ENCODE data around the gene NFATC4.

Gene NFATC4

GRCh38 chr14:24401810-24402702 lies 34.1 kb downstream of the NFATC4 start:
- TF ChIP-seq POLR2AphosphoS5 (IDR thresholded peaks at IDR 0.05; ENCODE audit: borderline replicate concordance, low read depth, low read length) (no peak), EZH2 (IDR thresholded peaks at IDR 0.05) (no peak), FOXP2 (optimal IDR thresholded peaks at IDR 0.05; ENCODE audit: control extremely low read depth, extremely low read length, insufficient read depth) (no peak)
- H3K9me3 ChIP-seq (ENCODE audit: low read depth, low read length), result no peaks in the 10 kb centered on the region
- peak overlapping the region; percentile 32; the same call in 1 of the 2 replicates for H3K27ac ChIP-seq
- H3K36me3 ChIP-seq (ENCODE audit: insufficient read depth, low read length), result peaks cover 4% of the 10 kb centered on the region
- no peak for DNase-seq (ENCODE audit: low read depth, low spot score)
- peak overlapping the region; percentile 16; the same call in 1 of the 2 replicates for H3K4me3 ChIP-seq
- H3K9ac ChIP-seq (ENCODE audit: insufficient read length), result no peak overlapping the region

- Histone ChIP-seq H3K4me3 (no peak overlapping the region), H3K9me3 (ENCODE audit: low read depth, low read length) (no peaks in the 10 kb centered on the region), H3K36me3 (ENCODE audit: insufficient read depth, low read length) (peaks cover 10% of the 10 kb centered on the region), H3K27ac (no peak overlapping the region; the same call in 1 of the 2 replicates), H3K9ac (ENCODE audit: insufficient read length) (no peak overlapping the region)
- DNase-seq (ENCODE audit: low read depth, low spot score), result no peak
- TF ChIP-seq FOXP2 (optimal IDR thresholded peaks at IDR 0.05; ENCODE audit: control extremely low read depth, extremely low read length, insufficient read depth), result no peak
- no peak for TF ChIP-seq POLR2AphosphoS5 (IDR thresholded peaks at IDR 0.05; ENCODE audit: borderline replicate concordance, low read depth, low read length)
- no peak for TF ChIP-seq EZH2 (IDR thresholded peaks at IDR 0.05)
Observed at GRCh38 chr14:24403294-24403998, 35.5 kb downstream of the NFATC4 start.

DNA sequence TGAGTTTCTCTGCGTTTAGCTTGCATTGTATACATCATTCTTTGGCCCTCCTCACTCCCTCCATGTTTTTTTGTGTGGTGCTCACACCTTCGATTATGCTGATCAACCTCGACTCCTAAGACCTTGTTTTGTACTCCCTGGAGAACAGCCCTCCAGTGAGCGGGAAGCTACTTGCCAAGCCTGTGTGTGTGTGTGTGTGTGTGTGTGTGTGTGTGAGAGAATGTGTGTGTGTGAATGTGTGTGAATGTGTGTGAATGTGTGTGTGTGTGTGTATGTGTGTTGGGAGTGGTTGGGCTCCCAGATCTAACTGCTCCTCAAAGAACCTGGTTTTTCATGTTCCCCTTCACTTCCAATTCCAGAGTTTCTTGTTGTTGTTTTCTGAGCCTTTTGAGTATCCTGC lies 36.8 kb downstream of the NFATC4 start:
- TF ChIP-seq POLR2AphosphoS5 (IDR thresholded peaks at IDR 0.05; ENCODE audit: borderline replicate concordance, low read depth, low read length) (no peak), FOXP2 (optimal IDR thresholded peaks at IDR 0.05; ENCODE audit: control extremely low read depth, extremely low read length, insufficient read depth) (no peak), EZH2 (IDR thresholded peaks at IDR 0.05) (no peak)
- no peak overlapping the region for H3K27ac ChIP-seq
- H3K4me3 ChIP-seq, result no peak overlapping the region
- no peaks in the 10 kb centered on the region for H3K9me3 ChIP-seq (ENCODE audit: low read depth, low read length)
- no peak for DNase-seq (ENCODE audit: low read depth, low spot score)
- H3K9ac ChIP-seq (ENCODE audit: insufficient read length), result no peak overlapping the region
- H3K36me3 ChIP-seq (ENCODE audit: insufficient read depth, low read length), result peaks cover 16% of the 10 kb centered on the region

DNA sequence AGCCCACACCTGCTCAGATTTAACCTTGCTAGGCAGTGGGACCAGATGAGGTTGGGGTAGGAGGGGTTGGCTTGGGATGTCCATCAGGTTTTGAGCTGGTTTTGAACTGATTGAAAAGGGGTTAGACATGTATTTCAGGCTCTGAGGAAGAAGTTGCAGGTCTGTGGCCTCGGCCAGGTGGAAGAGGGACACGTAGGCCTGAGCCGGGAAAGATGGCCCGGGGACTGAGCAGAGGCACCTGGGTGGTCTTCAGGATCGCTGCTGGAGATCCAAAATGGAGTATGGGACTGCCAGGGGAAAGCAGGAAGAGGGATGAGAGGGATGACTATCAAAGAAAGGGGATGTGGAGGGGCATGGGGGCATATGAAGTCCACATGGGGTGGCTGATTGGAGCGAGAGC lies 38.4 kb downstream of the NFATC4 start:
- Histone ChIP-seq H3K9me3 (ENCODE audit: low read depth, low read length) (no peaks in the 10 kb centered on the region), H3K27ac (no peak overlapping the region), H3K4me3 (no peak overlapping the region), H3K36me3 (ENCODE audit: insufficient read depth, low read length) (peaks cover 16% of the 10 kb centered on the region), H3K9ac (ENCODE audit: insufficient read length) (no peak overlapping the region)
- no peak for TF ChIP-seq POLR2AphosphoS5 (IDR thresholded peaks at IDR 0.05; ENCODE audit: borderline replicate concordance, low read depth, low read length)
- TF ChIP-seq EZH2 (IDR thresholded peaks at IDR 0.05), result no peak
- TF ChIP-seq FOXP2 (optimal IDR thresholded peaks at IDR 0.05; ENCODE audit: control extremely low read depth, extremely low read length, insufficient read depth), result no peak
- no peak for DNase-seq (ENCODE audit: low read depth, low spot score)

DNA sequence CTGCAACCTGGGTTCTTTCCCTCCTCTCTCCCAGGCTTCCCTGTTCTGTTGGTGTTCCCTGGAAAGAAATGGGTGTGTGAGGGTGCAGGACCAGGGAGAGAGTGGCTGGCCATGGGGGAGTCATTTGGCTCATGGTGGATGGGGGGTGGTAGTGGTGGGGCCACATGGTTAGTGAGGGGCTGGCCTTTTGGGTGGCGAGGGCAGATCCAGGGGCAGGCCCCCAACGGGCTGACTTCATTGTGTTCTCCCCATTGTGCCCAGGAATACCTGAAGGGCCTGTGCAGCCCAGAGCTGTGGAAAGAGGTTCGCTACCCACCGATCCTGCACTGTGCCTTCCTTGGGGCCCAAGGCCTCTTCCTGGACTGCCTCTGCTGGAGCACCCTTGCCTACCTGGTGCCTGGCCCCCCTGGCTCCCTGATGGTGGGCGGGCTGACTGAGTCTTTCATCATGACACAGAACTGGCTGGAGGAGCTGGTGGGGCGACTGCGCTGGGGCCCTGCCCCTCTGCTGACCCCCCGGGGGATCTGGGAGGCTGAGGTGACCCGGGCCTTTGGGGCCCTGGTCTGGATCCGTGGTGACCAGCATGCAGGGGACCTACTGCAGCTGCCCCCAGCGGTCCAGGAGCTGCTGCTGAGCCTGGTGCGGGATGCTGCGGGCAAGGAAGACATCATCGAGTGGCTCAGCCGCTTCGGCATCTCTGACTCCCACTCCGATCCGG lies 39.8 kb downstream of the NFATC4 start:
- H3K9ac ChIP-seq (ENCODE audit: insufficient read length), result no peak overlapping the region

DNA sequence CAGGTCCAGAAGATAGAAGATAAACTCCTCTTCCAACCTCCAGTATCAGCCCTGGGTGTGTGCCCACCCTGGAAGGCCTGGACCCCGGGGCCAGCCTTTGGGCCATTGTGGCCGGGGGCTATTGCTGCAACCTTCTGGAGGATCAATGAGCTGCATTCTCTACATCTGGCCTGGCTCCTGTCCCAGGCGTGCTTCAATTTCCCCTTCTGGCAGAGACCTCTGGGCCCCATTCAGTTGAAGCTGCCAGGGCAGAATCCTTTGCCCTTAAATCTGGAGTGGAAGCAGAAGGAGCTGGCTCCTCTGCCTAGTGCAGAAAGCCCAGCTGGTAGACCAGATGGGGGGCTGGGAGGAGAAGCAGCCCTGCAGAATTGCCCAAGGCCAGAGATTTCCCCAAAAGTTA lies 40.8 kb downstream of the NFATC4 start:
- Histone ChIP-seq H3K27ac (no peak overlapping the region), H3K9ac (ENCODE audit: insufficient read length) (no peak overlapping the region), H3K36me3 (ENCODE audit: insufficient read depth, low read length) (peaks cover 30% of the 10 kb centered on the region), H3K4me3 (no peak overlapping the region), H3K9me3 (ENCODE audit: low read depth, low read length) (no peaks in the 10 kb centered on the region)
- no peak for DNase-seq (ENCODE audit: low read depth, low spot score)
- TF ChIP-seq EZH2 (IDR thresholded peaks at IDR 0.05) (no peak), POLR2AphosphoS5 (IDR thresholded peaks at IDR 0.05; ENCODE audit: borderline replicate concordance, low read depth, low read length) (no peak), FOXP2 (optimal IDR thresholded peaks at IDR 0.05; ENCODE audit: control extremely low read depth, extremely low read length, insufficient read depth) (no peak)

More for the DNA sequence above, 39.8 kb downstream of the NFATC4 start:
- Histone ChIP-seq H3K4me3 (no peak overlapping the region), H3K9me3 (ENCODE audit: low read depth, low read length) (no peaks in the 10 kb centered on the region), H3K27ac (no peak overlapping the region), H3K36me3 (ENCODE audit: insufficient read depth, low read length) (peaks cover 21% of the 10 kb centered on the region)
- DNase-seq (ENCODE audit: low read depth, low spot score), result no peak
- TF ChIP-seq FOXP2 (optimal IDR thresholded peaks at IDR 0.05; ENCODE audit: control extremely low read depth, extremely low read length, insufficient read depth) (no peak), POLR2AphosphoS5 (IDR thresholded peaks at IDR 0.05; ENCODE audit: borderline replicate concordance, low read depth, low read length) (no peak), EZH2 (IDR thresholded peaks at IDR 0.05) (no peak)

GRCh38 chr14:24409192-24409591 lies 41.2 kb downstream of the NFATC4 start:
- Histone ChIP-seq H3K9me3 (ENCODE audit: low read depth, low read length) (no peaks in the 10 kb centered on the region), H3K27ac (no peak overlapping the region), H3K4me3 (no peak overlapping the region), H3K36me3 (ENCODE audit: insufficient read depth, low read length) (peaks cover 32% of the 10 kb centered on the region), H3K9ac (ENCODE audit: insufficient read length) (no peak overlapping the region)
- no peak for DNase-seq (ENCODE audit: low read depth, low spot score)
- TF ChIP-seq FOXP2 (optimal IDR thresholded peaks at IDR 0.05; ENCODE audit: control extremely low read depth, extremely low read length, insufficient read depth) (no peak), POLR2AphosphoS5 (IDR thresholded peaks at IDR 0.05; ENCODE audit: borderline replicate concordance, low read depth, low read length) (no peak), EZH2 (IDR thresholded peaks at IDR 0.05) (no peak)

DNA sequence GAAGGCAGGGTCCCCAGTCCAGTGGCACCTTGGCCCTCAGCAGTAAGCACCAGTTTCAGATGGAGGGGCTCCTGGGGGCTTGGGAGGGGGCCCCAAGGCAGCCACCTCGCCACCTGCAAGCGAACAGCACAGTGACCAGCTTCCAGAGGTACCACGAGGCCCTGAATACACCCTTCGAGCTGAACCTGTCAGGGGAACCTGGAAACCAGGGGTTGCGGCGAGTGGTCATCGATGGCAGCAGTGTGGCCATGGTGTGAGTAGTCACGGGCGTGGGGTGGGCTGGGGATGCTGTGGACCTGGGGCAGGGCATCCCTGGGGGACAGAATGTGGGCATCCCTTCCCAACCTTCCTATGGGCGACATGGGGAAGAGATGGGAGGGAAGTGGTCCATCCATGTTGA lies 42.0 kb downstream of the NFATC4 start:
- Histone ChIP-seq H3K9me3 (ENCODE audit: low read depth, low read length) (no peaks in the 10 kb centered on the region), H3K9ac (ENCODE audit: insufficient read length) (no peak overlapping the region), H3K4me3 (no peak overlapping the region), H3K36me3 (ENCODE audit: insufficient read depth, low read length) (peaks cover 32% of the 10 kb centered on the region), H3K27ac (no peak overlapping the region)
- no peak for DNase-seq (ENCODE audit: low read depth, low spot score)
- no peak for TF ChIP-seq FOXP2 (optimal IDR thresholded peaks at IDR 0.05; ENCODE audit: control extremely low read depth, extremely low read length, insufficient read depth)
- no peak for TF ChIP-seq POLR2AphosphoS5 (IDR thresholded peaks at IDR 0.05; ENCODE audit: borderline replicate concordance, low read depth, low read length)
- TF ChIP-seq EZH2 (IDR thresholded peaks at IDR 0.05), result no peak

Measured in SK-N-MC (cell line).